Left kidney (tissue), 2 donors: Measurements from ENCODE around the gene PCSK5. TPM values are rescaled to one million over a fixed set of nuclear protein-coding genes. Genes with fewer than 3 reads are reported as not detected.

Source experiments
- DNase-seq: peaks from one replicate; pipeline ENCODE4 v3.0.0-alpha.2; 2013
- polyA plus RNA-seq: library from polyadenylated mRNA; unstranded; fragments of 120-200 nt; gene quantifications from one replicate; pipeline ENCODE4 v1.2.1, GENCODE V29; 2013; ENCODE audit not compliant: insufficient read length

Gene PCSK5
- polyA plus RNA-seq, 1 donor, result 18.0 TPM

GRCh38 chr9:76188905-76189304 is 298.4 kb downstream of the PCSK5 start:
- DNase-seq, result no peak

- no peak for DNase-seq
Observed at GRCh38 chr9:76191493-76191892, 301.0 kb downstream of the PCSK5 start.

GRCh38 chr9:76192013-76192412 is 301.5 kb downstream of the PCSK5 start:
- no peak for DNase-seq

- no peak for DNase-seq
Observed at GRCh38 chr9:76194896-76195295, 304.4 kb downstream of the PCSK5 start.

- no peak for DNase-seq
Observed at GRCh38 chr9:76198336-76198735, 307.9 kb downstream of the PCSK5 start.

- no peak for DNase-seq
Observed at GRCh38 chr9:76200315-76200714, 309.8 kb downstream of the PCSK5 start.

- DNase-seq, result no peak
Observed at GRCh38 chr9:76200745-76201144, 310.3 kb downstream of the PCSK5 start.

- DNase-seq, result no peak
Observed at GRCh38 chr9:76203373-76203772, 312.9 kb downstream of the PCSK5 start.

GRCh38 chr9:76206821-76207220 is 316.3 kb downstream of the PCSK5 start:
- DNase-seq, result no peak

GRCh38 chr9:76213751-76214150 is 323.3 kb downstream of the PCSK5 start:
- DNase-seq, result no peak

- DNase-seq, result no peak
Observed at GRCh38 chr9:76215066-76215465, 324.6 kb downstream of the PCSK5 start.

- no peak for DNase-seq
Observed at GRCh38 chr9:76216161-76216649, 325.7 kb downstream of the PCSK5 start.

- DNase-seq, result no peak
Observed at GRCh38 chr9:76218117-76218885, 327.8 kb downstream of the PCSK5 start.

- peak; percentile 18 for DNase-seq
Observed at GRCh38 chr9:76218886-76219445, 328.5 kb downstream of the PCSK5 start.

- DNase-seq, result no peak
Observed at GRCh38 chr9:76219560-76220151, 329.2 kb downstream of the PCSK5 start.

GRCh38 chr9:76221423-76221822 is 330.9 kb downstream of the PCSK5 start:
- DNase-seq, result no peak

- no peak for DNase-seq
Observed at GRCh38 chr9:76223749-76224340, 333.4 kb downstream of the PCSK5 start.

- DNase-seq, result no peak
Observed at GRCh38 chr9:76227156-76227555, 336.7 kb downstream of the PCSK5 start.

GRCh38 chr9:76231001-76231400 is 340.5 kb downstream of the PCSK5 start:
- DNase-seq, result no peak

- no peak for DNase-seq
Observed at GRCh38 chr9:76232861-76233489, 342.5 kb downstream of the PCSK5 start.

GRCh38 chr9:76240578-76240977 is 350.1 kb downstream of the PCSK5 start:
- DNase-seq, result no peak

- no peak for DNase-seq
Observed at GRCh38 chr9:76245518-76245917, 355.0 kb downstream of the PCSK5 start.

- DNase-seq, result no peak
Observed at GRCh38 chr9:76246680-76247079, 356.2 kb downstream of the PCSK5 start.
